ENCODE results near the gene ZBTB24.

GRCh38 chr6:109472132-109472995, 10.7 kb downstream of the ZBTB24 start:
- TF ChIP-seq POLR2A (IDR thresholded peaks at IDR 0.05) = no peak
- TF ChIP-seq CTCF (IDR thresholded peaks at IDR 0.05 in 4 of 5, conservative IDR thresholded peaks at IDR 0.05 in 1 of 5) = no peak
